Endodermal cell (in vitro differentiated cells): ENCODE measurements around the gene GTF2I. TPM values are rescaled to one million over a fixed set of nuclear protein-coding genes. Genes with fewer than 3 reads are reported as not detected.

Experiments
- DNase-seq: peaks from one replicate; pipeline ENCODE4 v3.0.0-alpha.2; 2017
- H3K27ac ChIP-seq: 2 replicates; pipeline ENCODE4 v1.5.1; 2013; ENCODE audit warnings: mild to moderate bottlenecking, low read depth, low read length, moderate library complexity
- H3K27me3 ChIP-seq: 2 replicates; pipeline ENCODE4 v1.6.1; 2013; ENCODE audit warnings: mild to moderate bottlenecking, low read length, moderate library complexity; ENCODE audit not compliant: insufficient read depth, control insufficient read depth, poor library complexity, severe bottlenecking
- H3K36me3 ChIP-seq: 2 replicates; pipeline ENCODE4 v1.7.0; 2013; ENCODE audit warnings: mild to moderate bottlenecking, low read length, moderate library complexity; ENCODE audit not compliant: control insufficient read depth, insufficient read depth
- H3K4me1 ChIP-seq: one replicate; pipeline ENCODE4 v1.7.0; 2013; ENCODE audit warnings: low read length; ENCODE audit not compliant: control insufficient read depth, insufficient read depth
- H3K4me3 ChIP-seq: 2 replicates; pipeline ENCODE4 v1.5.1; 2013; ENCODE audit warnings: mild to moderate bottlenecking, low read length, moderate library complexity
- H3K9ac ChIP-seq: 2 replicates; pipeline ENCODE4 v1.6.1; 2013; ENCODE audit warnings: mild to moderate bottlenecking, low read length, moderate library complexity; ENCODE audit not compliant: poor library complexity, severe bottlenecking; ENCODE audit errors: extremely low read depth
- H3K9me3 ChIP-seq: 2 replicates; pipeline ENCODE4 v1.6.1; 2013; ENCODE audit warnings: mild to moderate bottlenecking, low read length, moderate library complexity; ENCODE audit not compliant: control insufficient read depth
- H3K27ac Mint-ChIP-seq: 2 replicates; pipeline ENCODE4 v1.8.0; 2020; ENCODE audit warnings: mixed read lengths
- H3K27me3 Mint-ChIP-seq: 2 replicates; pipeline ENCODE4 v1.8.0; 2021; ENCODE audit warnings: mild to moderate bottlenecking, mixed read lengths; ENCODE audit not compliant: insufficient read depth
- H3K36me3 Mint-ChIP-seq: 2 replicates; pipeline ENCODE4 v1.8.0; 2020; ENCODE audit warnings: low read depth, mixed read lengths
- H3K4me1 Mint-ChIP-seq: 2 replicates; pipeline ENCODE4 v1.8.0; 2020; ENCODE audit warnings: mixed read lengths
- H3K4me3 Mint-ChIP-seq: 2 replicates; pipeline ENCODE4 v1.8.0; 2020; ENCODE audit warnings: mild to moderate bottlenecking, moderate library complexity, mixed read lengths
- H3K9me3 Mint-ChIP-seq: 2 replicates; pipeline ENCODE4 v1.8.0; 2020; ENCODE audit warnings: mild to moderate bottlenecking, mixed read lengths
- WGBS, 2 experiments: methylation state at CpG; one replicate each; pipeline versions ENCODE4 v1.1.5 to v1.1.7; 2013; ENCODE audit warnings: missing lambda C conversion rate in 2 of 2, mixed read lengths in 1 of 2; ENCODE audit not compliant: insufficient coverage in 1 of 2, insufficient read length in 1 of 2; 5-methylcytosine and 5-hydroxymethylcytosine counted together
- long read RNA-seq, 4 experiments: library from polyadenylated mRNA in 2 of 4; library from RNA in 1 of 4; library from capped mRNA in 1 of 4; stranded (forward) in 3 of 4; unstranded in 1 of 4; transcript quantifications; one replicate each; pipeline ENCODE4 v2.0.0, GENCODE V29; 2020 to 2021; ENCODE audit warnings: inconsistent platforms in 1 of 4
- polyA plus RNA-seq, 2 experiments: library from polyadenylated mRNA; stranded (reverse); fragments of 50-300 nt; gene quantifications; one replicate each; pipeline ENCODE4 v1.2.3, GENCODE V29; 2013
- total RNA-seq, 2 donors: library from RNA; stranded (reverse); fragmentation: NEBNext Ultra II Directional in 1 of 2; extraction: Animal tissue kit (Norgen Biotek cat#: 25700) in 1 of 2; gene quantifications; 2 replicates in 1 of 2; 3 replicates in 1 of 2; pipeline ENCODE4 v1.2.1, GENCODE V29; 2021
- TF ChIP-seq, protein P1 (sequence below): fragments of 200-600 bp; sonication (generic); conservative IDR thresholded peaks from 2 replicates; pipeline ENCODE4 v1.5.0; 2021; ENCODE audit warnings: antibody characterized with exemption, mild to moderate bottlenecking

The GTF2I gene
- total RNA-seq: 100 to 1,000 TPM; 391 to 519 TPM
- polyA plus RNA-seq (2013, experiment 1 of 2): 303 TPM
- polyA plus RNA-seq (2013, experiment 2 of 2): 266 TPM
- long read RNA-seq, experiment 1, full-length matches to known transcripts: 16 of 102 reads
- long read RNA-seq, experiment 1, partial matches to known transcripts: 46 of 102 reads
- long read RNA-seq, experiment 1, other reads (novel, unspliced or antisense): 40 of 102 reads
- long read RNA-seq, experiment 2, full-length matches to known transcripts: 212 of 337 reads
- long read RNA-seq, experiment 2, partial matches to known transcripts: 74 of 337 reads
- long read RNA-seq, experiment 2, other reads (novel, unspliced or antisense): 51 of 337 reads
- long read RNA-seq, experiment 3, full-length matches to known transcripts: 874 of 1,341 reads
- long read RNA-seq, experiment 3, partial matches to known transcripts: 311 of 1,341 reads
- long read RNA-seq, experiment 3, other reads (novel, unspliced or antisense): 156 of 1,341 reads
- long read RNA-seq, experiment 4, partial matches to known transcripts: 30 of 32 reads
- long read RNA-seq, experiment 4, other reads (novel, unspliced or antisense): 2 of 32 reads

GRCh38 chr7:74657692-74658177, at the start of gene GTF2I:
Gene GTF2I, plus strand, starts transcription at chr7:74657718. Its CDS starts 31,411 bp downstream, at chr7:74689129.
- H3K9me3 Mint-ChIP-seq: no peaks in the 10 kb centered on the region
- no peaks in the 10 kb centered on the region for H3K27me3 Mint-ChIP-seq
- DNase-seq: no peak
- no peaks in the 10 kb centered on the region for H3K4me1 ChIP-seq
- WGBS, 2 experiments: 0% methylated on average over 26 to 56 of the region's 56 CpGs
- peak within 1 kb of the TSS; percentile 95 for H3K4me3 ChIP-seq
- peaks cover 44% of the 10 kb centered on the region for H3K4me1 Mint-ChIP-seq
- peak within 1 kb of the TSS; percentile 82 for H3K4me3 Mint-ChIP-seq
- H3K9me3 ChIP-seq: no peaks in the 10 kb centered on the region
- H3K27me3 ChIP-seq: no peaks in the 10 kb centered on the region
- H3K9ac ChIP-seq: peak within 1 kb of the TSS; percentile 94
- TF ChIP-seq, protein P1, sequence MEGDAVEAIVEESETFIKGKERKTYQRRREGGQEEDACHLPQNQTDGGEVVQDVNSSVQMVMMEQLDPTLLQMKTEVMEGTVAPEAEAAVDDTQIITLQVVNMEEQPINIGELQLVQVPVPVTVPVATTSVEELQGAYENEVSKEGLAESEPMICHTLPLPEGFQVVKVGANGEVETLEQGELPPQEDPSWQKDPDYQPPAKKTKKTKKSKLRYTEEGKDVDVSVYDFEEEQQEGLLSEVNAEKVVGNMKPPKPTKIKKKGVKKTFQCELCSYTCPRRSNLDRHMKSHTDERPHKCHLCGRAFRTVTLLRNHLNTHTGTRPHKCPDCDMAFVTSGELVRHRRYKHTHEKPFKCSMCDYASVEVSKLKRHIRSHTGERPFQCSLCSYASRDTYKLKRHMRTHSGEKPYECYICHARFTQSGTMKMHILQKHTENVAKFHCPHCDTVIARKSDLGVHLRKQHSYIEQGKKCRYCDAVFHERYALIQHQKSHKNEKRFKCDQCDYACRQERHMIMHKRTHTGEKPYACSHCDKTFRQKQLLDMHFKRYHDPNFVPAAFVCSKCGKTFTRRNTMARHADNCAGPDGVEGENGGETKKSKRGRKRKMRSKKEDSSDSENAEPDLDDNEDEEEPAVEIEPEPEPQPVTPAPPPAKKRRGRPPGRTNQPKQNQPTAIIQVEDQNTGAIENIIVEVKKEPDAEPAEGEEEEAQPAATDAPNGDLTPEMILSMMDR: no peak
- peak within 1 kb of the TSS; percentile 99 for H3K27ac ChIP-seq
- H3K36me3 ChIP-seq: peaks cover 6% of the 10 kb centered on the region
- peak within 1 kb of the TSS; percentile 99 for H3K27ac Mint-ChIP-seq
- H3K36me3 Mint-ChIP-seq: peaks cover 24% of the 10 kb centered on the region

- 67 to 85% methylated on average over 8 to 11 of the region's 11 CpGs for WGBS, 2 experiments
- H3K4me1 ChIP-seq: peaks cover 2% of the 10 kb centered on the region
- H3K9ac ChIP-seq: no peak overlapping the region
- H3K4me3 Mint-ChIP-seq: no peak overlapping the region
- no peak overlapping the region for H3K4me3 ChIP-seq
- no peaks in the 10 kb centered on the region for H3K36me3 Mint-ChIP-seq
- H3K27ac ChIP-seq: peak overlapping the region; percentile 42
- DNase-seq: peak; percentile 76
- H3K27ac Mint-ChIP-seq: peak overlapping the region; percentile 82
- no peaks in the 10 kb centered on the region for H3K27me3 ChIP-seq
- H3K9me3 Mint-ChIP-seq: no peaks in the 10 kb centered on the region
- TF ChIP-seq, protein P1: no peak
- H3K9me3 ChIP-seq: no peaks in the 10 kb centered on the region
- H3K27me3 Mint-ChIP-seq: no peaks in the 10 kb centered on the region
- no peaks in the 10 kb centered on the region for H3K36me3 ChIP-seq
- H3K4me1 Mint-ChIP-seq: peaks cover 7% of the 10 kb centered on the region
Measured at GRCh38 chr7:74612015-74612829, 45.3 kb upstream of the GTF2I start.
